ENCODE results near the gene POFUT2.
A peak's percentile ranks its signal among the peaks of the same experiment; 100 is the strongest.

Gene POFUT2

DNA sequence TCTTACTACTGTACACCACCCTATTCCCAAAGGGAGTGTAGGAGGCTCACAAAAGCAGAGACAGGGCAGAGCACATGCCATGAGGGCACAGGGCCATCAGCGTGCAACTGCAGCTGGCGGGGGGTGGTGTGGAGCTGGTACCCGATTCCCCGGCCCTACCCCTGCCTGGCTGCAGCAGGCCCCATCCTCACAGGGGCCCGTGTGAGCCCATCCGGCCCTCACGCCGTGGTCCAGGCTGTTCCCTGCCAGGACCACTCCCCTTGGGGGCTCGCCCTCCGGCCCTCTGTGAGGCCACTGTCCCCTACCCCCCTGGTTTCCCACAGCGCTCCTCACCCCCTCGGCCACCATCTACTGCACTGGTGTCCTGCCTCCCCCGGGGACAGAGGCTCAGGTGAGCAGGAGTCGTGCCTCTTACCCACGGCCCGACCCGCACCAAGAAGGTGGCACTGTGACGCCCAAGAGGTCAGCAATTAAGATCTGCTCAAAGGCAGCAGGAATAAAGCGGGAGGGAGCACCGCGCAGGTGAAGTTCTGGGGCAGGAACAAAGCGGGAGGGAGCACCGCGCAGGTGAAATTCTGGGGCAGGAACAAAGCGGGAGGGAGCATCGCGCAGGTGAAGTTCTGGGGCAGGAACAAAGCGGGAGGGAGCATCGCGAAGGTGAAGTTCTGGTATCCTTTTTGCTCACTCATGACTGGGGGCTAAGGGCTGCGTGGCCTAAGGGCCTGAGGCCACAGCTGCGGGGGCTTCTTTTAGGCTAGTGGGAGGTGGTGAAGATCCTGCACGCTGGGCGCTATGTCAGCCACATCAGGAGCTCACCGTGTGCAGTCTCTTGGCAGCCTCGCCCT, 3.9 kb downstream of the POFUT2 start:
- no peak for DNase-seq (ENCODE audit: low read depth in 2 of 2)

DNA sequence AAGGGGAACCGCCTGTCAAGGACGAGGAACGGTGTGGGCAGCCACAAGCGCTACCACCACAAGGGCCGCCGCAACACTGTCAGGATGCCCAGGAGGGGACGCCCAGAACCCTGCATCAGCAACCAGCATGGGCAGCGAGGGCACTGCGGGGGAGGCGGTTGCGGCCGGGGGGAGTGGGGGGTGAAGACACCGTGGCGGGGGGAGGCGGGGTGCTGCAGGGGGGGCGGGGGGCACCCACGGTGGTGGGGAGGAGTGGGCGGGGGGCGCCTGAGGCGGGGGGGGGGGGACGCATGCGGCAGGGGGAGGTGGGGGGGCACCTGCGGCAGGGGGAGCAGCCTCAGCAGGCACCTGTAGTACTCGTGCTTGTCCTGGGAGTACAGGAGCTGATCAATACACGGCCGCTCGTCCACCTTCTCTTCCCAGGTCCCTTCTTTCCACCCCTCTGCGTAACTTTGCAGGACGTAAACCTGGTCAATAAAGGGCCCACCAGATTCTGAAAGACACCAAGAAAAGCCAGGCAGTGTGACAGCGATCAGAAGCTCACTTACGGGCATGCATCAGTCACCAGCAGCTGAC, 4.6 kb downstream of the POFUT2 start:
- DNase-seq (ENCODE audit: low read depth in 2 of 2) = no peak

GRCh38 chr21:45282283-45283034, 5.2 kb downstream of the POFUT2 start:
- DNase-seq (ENCODE audit: low read depth in 2 of 2) = no peak

DNA sequence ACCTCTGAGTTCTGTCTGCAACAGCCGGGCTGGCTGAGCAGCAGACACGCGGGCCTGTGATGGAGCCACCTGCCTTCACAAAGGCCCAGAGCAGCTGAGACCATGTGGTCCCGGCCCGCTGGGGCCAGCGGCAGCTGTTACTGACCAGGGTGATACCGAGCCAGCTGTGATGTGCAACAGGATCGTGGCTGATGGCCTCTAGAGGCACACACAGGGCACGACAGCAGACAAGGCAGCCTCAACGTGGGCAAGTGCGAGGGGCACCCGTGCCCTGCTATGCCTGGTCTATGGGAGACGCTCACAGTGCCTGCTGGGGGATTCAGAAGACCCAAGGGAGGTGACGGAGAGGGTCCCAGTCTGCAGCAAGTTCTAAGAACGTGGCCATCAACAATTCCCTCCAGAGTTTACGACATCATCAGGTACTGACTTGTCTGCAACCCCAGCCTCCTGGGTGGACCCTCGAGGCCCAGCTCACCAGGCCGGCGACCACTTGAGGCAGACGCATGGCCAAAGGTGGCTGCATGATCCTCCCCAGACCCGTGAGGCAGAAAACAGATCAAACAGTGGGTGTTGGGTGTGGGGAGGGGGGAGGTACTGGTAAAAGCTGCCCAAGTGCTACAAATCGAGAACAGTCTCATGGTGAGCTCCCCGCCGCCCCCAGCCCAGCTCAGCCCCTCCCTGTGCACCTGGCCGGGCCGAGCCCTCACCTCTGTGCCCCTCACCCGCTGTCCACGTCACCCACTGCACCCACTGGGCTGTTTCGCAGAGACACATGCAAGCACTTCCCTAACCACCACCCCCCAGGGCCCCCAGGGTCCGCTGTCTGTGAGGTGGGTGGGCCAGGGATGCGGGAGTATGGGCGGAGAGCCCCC, 6.0 kb downstream of the POFUT2 start:
- DNase-seq (ENCODE audit: low read depth in 2 of 2) = no peak

DNA sequence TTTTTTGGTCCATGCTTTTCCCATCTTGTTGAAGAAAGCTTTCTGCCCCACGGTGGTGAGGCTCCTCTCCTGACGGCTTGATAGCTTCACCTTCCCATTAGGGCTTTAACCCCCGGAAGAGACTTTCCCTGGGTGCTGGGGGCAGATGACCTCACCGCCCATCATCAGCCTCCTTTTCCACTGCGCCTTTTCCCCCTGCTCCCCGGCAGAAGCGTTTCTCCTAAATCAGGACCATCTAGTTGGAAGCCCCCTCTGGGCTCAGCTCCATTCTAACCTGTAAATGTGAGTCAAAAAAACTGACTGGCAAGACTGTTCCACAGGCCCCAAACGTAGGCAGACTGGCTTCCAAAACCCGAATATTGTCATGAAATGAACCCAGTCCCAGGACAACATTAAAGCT, 6.7 kb downstream of the POFUT2 start:
- DNase-seq (ENCODE audit: low read depth in 2 of 2) = no peak

DNA sequence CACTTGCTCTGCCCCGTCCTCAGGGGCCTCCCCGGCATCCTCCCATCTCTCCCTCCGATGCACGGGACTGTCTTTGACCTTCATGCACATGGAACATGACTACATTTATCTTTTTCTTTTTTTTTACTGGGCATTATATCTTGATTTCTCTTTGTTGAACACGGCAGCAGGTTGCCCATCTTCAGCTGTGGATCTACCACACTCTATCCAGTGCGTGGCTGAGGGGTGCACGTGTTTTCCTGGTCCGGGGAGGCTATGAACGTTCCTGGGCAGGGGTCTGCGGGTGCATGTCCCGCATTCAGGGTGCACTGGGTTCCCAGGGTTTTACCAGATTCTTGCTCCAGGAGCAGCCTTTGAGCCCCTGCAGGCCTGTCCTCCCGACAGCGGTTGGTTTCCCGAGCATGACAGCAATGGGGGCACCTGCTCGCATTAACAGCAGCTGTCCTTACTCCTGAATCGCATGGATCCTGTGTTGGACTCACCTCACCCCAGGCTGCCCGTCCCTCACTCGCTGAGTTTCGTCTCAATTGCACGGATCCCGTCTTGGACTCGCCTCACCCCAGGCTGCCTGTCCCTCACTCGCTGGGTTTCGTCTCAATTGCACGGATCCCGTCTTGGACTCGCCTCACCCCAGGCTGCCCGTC, 7.4 kb downstream of the POFUT2 start:
- DNase-seq (ENCODE audit: low read depth in 2 of 2) = no peak

DNA sequence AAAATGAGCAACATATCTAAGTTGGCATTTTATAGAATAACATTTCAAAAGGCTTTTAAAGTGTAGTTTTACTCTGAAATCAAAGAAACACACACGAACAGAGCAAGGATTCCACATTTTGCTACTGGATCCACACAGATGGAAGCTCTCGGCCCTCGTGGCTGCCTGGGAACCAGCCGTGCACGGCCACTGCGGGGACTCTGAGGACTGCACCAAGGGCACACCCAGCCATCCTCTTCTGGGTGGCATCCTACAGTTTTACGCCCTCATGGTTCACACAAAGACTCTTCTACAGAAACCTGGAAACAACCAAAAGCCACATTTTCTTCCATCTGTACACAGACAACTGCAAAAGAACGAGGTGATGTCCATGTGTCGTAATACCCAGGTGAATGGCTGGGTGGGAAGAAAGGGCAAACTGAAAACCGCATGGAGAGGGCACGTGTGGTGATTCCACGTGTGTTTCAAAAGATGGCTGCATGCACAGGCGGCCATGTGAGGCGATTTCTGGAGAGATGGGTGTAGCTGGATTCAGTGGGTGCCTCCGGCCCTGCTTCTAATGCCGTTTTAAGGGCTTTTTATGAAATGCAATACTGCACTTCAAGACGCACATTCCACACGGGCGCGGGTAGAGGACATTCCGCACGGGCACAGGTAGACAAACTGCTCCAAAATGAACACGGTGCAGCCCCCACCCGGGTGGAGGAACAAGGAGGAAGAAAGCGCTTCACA, 8.1 kb downstream of the POFUT2 start:
- no peak for DNase-seq (ENCODE audit: low read depth in 2 of 2)

- DNase-seq (ENCODE audit: low read depth in 2 of 2) = no peak
Measured at GRCh38 chr21:45278156-45278911, 9.4 kb downstream of the POFUT2 start.

DNA sequence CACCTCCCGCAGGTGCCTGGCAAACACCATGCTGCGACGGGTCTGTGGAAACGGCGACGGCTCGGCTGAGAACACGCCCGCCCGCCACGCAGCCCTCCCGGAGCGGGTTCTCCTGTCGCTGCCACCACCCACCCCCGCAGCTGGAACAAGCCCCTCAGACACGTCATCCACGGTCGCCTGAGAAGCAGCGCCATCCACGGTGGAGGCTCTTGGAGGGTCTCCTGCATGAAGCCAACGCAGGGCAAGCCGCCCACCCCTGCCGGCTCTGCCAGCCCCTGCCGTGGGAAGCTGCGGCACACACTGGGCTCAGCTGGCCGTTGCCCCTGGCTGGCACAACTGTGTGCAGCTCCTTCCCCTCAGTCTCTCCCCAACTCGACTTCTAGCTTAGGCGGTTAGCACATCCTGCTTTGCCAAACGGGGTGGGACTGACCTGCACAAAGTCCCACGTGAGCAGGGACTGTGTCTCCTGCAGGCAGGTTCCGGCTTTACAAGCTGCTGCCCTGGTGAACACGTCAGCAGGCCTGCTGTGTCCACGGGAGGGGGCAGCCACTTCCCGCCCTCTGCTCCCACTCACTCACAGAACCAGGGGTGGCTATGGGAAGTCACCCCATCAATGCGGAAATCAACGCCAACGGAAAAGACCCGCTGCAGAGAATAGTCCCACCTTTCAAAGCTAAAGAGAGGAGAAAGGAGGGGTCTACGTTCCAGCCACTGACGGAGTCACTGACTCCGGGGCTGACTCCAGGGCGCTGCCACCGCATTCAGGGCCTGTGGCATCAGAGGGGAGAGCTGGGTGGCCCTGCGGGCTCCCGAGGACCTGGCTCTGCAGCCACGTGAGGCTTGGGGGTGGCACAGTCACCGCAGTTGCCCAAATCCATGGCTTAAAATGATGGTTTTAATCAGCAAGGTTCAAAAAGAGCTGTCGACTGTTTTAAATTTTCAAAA, 10.3 kb downstream of the POFUT2 start:
- DNase-seq (ENCODE audit: low read depth in 2 of 2) = no peak

- no peak for DNase-seq (ENCODE audit: low read depth in 2 of 2)
Measured at GRCh38 chr21:45276596-45276995, 11.1 kb downstream of the POFUT2 start.

DNA sequence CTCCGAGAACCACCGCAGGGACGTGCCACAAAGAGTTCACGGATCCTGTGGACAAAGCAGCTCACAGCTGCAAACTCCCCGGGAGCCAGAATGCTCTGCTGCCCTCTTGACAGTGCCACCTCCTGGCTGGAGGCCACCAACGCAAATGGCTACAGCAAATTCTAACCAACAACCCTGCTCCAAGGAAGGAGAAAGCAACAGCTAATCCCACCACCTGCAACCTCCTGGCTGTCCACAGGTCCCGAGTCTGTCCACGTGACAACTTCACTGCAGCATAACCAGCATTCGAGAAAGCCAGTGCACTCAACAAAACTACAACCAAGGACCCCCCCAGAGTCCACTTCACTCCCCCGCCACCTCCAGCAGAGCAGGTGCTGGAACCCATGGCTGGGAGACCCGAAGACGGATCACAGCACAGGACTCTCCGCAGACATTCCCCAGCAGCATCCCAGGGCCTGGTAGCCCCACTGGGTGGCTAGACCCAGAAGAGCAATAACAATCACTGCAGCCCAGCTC, 17.3 kb downstream of the POFUT2 start:
- no peak for DNase-seq (ENCODE audit: low read depth in 2 of 2)

DNA sequence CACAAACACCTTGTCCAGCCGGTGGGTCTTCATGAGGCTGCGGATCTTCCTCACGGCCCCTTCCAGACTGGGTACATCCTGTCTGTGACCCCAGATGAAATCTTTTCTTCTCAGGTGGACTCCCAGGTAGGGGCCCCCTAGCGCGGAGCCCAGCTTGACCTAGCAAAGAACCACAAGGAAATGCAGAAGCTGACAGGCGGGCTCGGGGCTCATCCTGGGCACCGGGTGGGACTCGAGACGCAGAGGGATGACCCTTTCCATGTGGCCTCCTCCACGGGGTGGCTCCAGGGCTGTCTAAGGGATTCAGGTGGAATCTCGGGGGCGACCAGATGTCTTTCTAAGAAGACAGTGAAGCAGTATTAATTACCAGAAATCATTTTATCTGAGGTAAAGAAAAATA, 17.8 kb downstream of the POFUT2 start:
- DNase-seq (ENCODE audit: low read depth in 2 of 2) = no peak

- DNase-seq (ENCODE audit: low read depth in 2 of 2) = no peak
Measured at GRCh38 chr21:45267390-45267760, 20.3 kb downstream of the POFUT2 start.

GRCh38 chr21:45266518-45267389, 20.9 kb downstream of the POFUT2 start:
- peak; percentile 11 to 34 for DNase-seq (ENCODE audit: low read depth in 2 of 2)

GRCh38 chr21:45265721-45266517, 21.8 kb downstream of the POFUT2 start:
- no peak for DNase-seq (ENCODE audit: low read depth in 2 of 2)

DNA sequence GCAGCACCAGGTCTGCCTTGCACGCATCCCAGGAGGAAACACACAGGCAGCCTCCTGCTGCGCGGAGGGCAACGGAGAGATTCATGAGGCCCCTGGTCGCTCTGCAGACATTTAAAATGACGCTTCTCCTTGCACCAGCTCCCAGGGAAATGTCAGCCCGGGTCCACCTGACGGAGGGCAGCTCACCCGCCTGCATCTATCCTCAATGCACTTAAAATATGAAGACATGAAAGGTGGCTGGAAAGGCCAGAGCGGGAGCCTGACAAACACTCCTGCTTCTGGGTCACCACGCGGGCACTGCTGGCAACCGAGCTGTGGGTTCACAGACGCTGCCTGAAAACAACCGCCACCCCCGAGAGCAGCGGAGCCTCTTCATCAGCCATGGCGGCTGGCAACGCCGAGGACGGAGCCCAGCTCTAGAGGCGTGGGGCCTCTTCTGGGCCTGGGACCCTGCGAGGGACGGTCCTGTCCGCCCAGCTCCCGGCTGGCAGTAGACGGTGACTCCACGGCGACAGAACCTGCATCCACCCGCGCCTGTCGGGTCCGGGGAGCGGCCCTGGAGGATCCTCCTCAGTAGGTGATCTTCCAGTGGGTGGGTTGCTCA, 22.7 kb downstream of the POFUT2 start:
- DNase-seq (ENCODE audit: low read depth in 2 of 2) = no peak
